22Rv1 (cell line): ENCODE data around the gene SCGN.

Experiments
- H3K27ac ChIP-seq: fragments of 450-650 bp; 2 replicates; pipeline ENCODE4 v1.5.1; 2017
- CTCF ChIP-seq: fragments of 450-650 bp; IDR thresholded peaks from 2 replicates; pipeline ENCODE4 v1.5.1; 2017; ENCODE audit warnings: mild to moderate bottlenecking
- ZFX ChIP-seq: fragments of 450-650 bp; IDR thresholded peaks from 2 replicates; pipeline ENCODE4 v1.6.1; 2017; ENCODE audit warnings: antibody characterized with exemption, borderline replicate concordance

The SCGN gene

GRCh38 chr6:25695671-25696070 is 43.7 kb downstream of the SCGN start:
- no peak for TF ChIP-seq ZFX
- TF ChIP-seq CTCF, result no peak
- no peak overlapping the region for H3K27ac ChIP-seq

GRCh38 chr6:25697537-25698340 is 45.7 kb downstream of the SCGN start:
- TF ChIP-seq ZFX, result no peak
- no peak for TF ChIP-seq CTCF
- no peak overlapping the region for H3K27ac ChIP-seq

GRCh38 chr6:25698631-25699030 is 46.6 kb downstream of the SCGN start:
- H3K27ac ChIP-seq, result no peak overlapping the region
- TF ChIP-seq ZFX, result no peak
- TF ChIP-seq CTCF, result no peak

- TF ChIP-seq ZFX, result no peak
- no peak for TF ChIP-seq CTCF
- no peak overlapping the region for H3K27ac ChIP-seq
These were observed 47.6 kb downstream of the SCGN start for GRCh38 chr6:25699649-25700048.

GRCh38 chr6:25700761-25701160 is 48.7 kb downstream of the SCGN start:
- no peak overlapping the region for H3K27ac ChIP-seq
- TF ChIP-seq CTCF, result no peak
- no peak for TF ChIP-seq ZFX

GRCh38 chr6:25701807-25702206 is 49.8 kb downstream of the SCGN start:
- TF ChIP-seq ZFX (no peak), CTCF (no peak)

GRCh38 chr6:25703005-25703404 is 51.0 kb downstream of the SCGN start:
- H3K27ac ChIP-seq, result no peak overlapping the region
- no peak for TF ChIP-seq ZFX
- TF ChIP-seq CTCF, result no peak

More at GRCh38 chr6:25701807-25702206, 49.8 kb downstream of the SCGN start:
- no peak overlapping the region for H3K27ac ChIP-seq
